Karpas-422 (cell line): ENCODE results near the gene SLC7A5. TPM values are rescaled to one million over a fixed set of nuclear protein-coding genes. Genes with fewer than 3 reads are reported as not detected.
A peak's percentile ranks its signal among the peaks of the same experiment; 100 is the strongest.
"Not testable (repeated sequence)": the region's sequence is repeated elsewhere in the genome, so short reads cannot be mapped to it uniquely, and the experiment has no call there.

ENCODE experiments used
- DNase-seq: peaks from one replicate; pipeline ENCODE4 v3.0.0-alpha.2; 2015
- H2AFZ ChIP-seq: fragments of 200-600 bp; sonication (generic); 2 replicates; pipeline ENCODE4 v1.6.1; 2014; ENCODE audit warnings: antibody characterized with exemption, low read length, mixed read lengths
- H3K27ac ChIP-seq: fragments of 200-600 bp; sonication (generic); 2 replicates; pipeline ENCODE4 v1.5.1; 2014; ENCODE audit warnings: mild to moderate bottlenecking, low read length, moderate library complexity
- H3K27me3 ChIP-seq: fragments of 200-600 bp; sonication (generic); 2 replicates; pipeline ENCODE4 v1.6.1; 2014; ENCODE audit warnings: low read length, mixed read lengths
- H3K36me3 ChIP-seq: fragments of 200-600 bp; sonication (generic); 2 replicates; pipeline ENCODE4 v1.6.1; 2014; ENCODE audit warnings: low read length, mixed read lengths; ENCODE audit not compliant: insufficient read depth
- H3K4me1 ChIP-seq: fragments of 200-600 bp; sonication (generic); 2 replicates; pipeline ENCODE4 v1.6.1; 2014; ENCODE audit warnings: mild to moderate bottlenecking, low read length, mixed read lengths
- H3K4me2 ChIP-seq: fragments of 200-600 bp; sonication (generic); 2 replicates; pipeline ENCODE4 v1.6.1; 2014; ENCODE audit warnings: low read length, low read depth, mild to moderate bottlenecking; ENCODE audit not compliant: poor library complexity, severe bottlenecking
- H3K4me3 ChIP-seq: fragments of 200-600 bp; sonication (generic); 2 replicates; pipeline ENCODE4 v1.5.1; 2014; ENCODE audit warnings: mild to moderate bottlenecking, antibody characterized with exemption, low read length, mixed read lengths
- H3K79me2 ChIP-seq: fragments of 200-600 bp; sonication (generic); 2 replicates; pipeline ENCODE4 v1.6.1; 2014; ENCODE audit warnings: mild to moderate bottlenecking, low read length, mixed read lengths
- H3K9ac ChIP-seq: fragments of 200-600 bp; sonication (generic); 2 replicates; pipeline ENCODE4 v1.6.0; 2014; ENCODE audit warnings: low read length
- H3K9me2 ChIP-seq: fragments of 200-600 bp; sonication (generic), shearing (Covaris generic); replicated peaks from 2 replicates; pipeline ENCODE4 v1.6.0; 2014; ENCODE audit warnings: mild to moderate bottlenecking, low read length, moderate library complexity; ENCODE audit not compliant: insufficient read depth
- H3K9me3 ChIP-seq: fragments of 300-700, 200-600 bp; sonication (generic); 2 replicates; pipeline ENCODE4 v1.6.1; 2014; ENCODE audit warnings: low read length, mixed read lengths
- H4K20me1 ChIP-seq: fragments of 200-600 bp; sonication (generic); 2 replicates; pipeline ENCODE4 v1.6.1; 2014; ENCODE audit warnings: mild to moderate bottlenecking, antibody characterized with exemption, low read length, low read depth; ENCODE audit not compliant: insufficient read depth
- total RNA-seq: library from RNA; depleted of rRNA; stranded (reverse); fragments of >200 nt; shearing (Covaris generic); gene quantifications from 2 replicates; pipeline ENCODE4 v1.2.3, GENCODE V29; 2014; ENCODE audit warnings: low replicate concordance

The SLC7A5 gene
- total RNA-seq, 1 experiment from 2014 or later: 163 TPM

DNA sequence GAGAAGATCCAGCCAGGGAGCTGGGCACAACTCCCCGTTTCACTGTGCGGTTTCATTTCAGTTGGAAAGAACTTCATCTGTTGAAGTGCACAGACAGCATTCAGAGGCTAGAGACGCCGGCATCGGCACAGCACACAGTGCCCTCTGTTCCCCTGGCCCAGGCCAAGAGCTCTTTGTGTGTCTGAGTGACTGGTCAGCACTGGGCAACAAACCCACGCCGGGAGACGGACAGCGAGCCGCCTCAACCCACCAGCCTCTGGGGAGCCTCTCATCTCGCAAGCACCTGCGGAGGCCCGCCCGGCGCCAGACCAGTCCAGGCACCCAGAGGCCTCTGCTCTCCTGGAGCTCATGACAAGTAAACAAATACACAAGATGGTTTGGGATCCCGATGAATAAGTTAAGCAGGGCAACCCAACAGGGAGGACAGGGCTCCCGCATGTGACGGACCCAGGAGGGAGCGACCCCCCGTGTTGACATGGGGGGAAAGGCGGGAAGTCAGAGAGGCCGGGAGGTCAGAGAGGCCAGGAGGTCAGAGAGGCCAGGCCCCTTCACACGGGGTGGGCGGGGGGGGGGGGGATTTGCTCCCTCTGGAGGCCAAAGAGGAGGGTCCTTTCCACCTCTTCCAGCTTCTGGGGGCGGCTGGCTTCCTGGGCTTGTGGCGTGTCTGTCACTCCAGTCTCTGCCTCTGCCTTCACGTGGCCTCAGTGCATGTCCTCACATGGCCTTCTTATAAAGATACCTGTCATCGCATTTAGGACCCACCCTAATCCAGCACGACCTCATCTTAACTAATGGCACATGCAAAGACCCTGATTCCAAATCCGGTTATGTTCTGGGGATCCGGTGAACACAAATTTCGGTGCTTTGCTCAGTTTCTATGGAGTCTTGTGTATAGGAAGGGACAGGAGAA lies 77.8 kb downstream of the SLC7A5 start:
- H3K4me2 ChIP-seq: no peak overlapping the region
- no peak overlapping the region for H2AFZ ChIP-seq
- H3K9me3 ChIP-seq: no peaks in the 10 kb centered on the region
- no peaks in the 10 kb centered on the region for H3K79me2 ChIP-seq
- no peaks in the 10 kb centered on the region for H3K27me3 ChIP-seq
- no peaks in the 10 kb centered on the region for H3K36me3 ChIP-seq
- no peaks in the 10 kb centered on the region for H3K9me2 ChIP-seq
- no peak for DNase-seq
- no peaks in the 10 kb centered on the region for H4K20me1 ChIP-seq
- H3K4me1 ChIP-seq: no peaks in the 10 kb centered on the region
- H3K27ac ChIP-seq: no peak overlapping the region
- H3K4me3 ChIP-seq: no peak overlapping the region
- no peak overlapping the region for H3K9ac ChIP-seq

DNA sequence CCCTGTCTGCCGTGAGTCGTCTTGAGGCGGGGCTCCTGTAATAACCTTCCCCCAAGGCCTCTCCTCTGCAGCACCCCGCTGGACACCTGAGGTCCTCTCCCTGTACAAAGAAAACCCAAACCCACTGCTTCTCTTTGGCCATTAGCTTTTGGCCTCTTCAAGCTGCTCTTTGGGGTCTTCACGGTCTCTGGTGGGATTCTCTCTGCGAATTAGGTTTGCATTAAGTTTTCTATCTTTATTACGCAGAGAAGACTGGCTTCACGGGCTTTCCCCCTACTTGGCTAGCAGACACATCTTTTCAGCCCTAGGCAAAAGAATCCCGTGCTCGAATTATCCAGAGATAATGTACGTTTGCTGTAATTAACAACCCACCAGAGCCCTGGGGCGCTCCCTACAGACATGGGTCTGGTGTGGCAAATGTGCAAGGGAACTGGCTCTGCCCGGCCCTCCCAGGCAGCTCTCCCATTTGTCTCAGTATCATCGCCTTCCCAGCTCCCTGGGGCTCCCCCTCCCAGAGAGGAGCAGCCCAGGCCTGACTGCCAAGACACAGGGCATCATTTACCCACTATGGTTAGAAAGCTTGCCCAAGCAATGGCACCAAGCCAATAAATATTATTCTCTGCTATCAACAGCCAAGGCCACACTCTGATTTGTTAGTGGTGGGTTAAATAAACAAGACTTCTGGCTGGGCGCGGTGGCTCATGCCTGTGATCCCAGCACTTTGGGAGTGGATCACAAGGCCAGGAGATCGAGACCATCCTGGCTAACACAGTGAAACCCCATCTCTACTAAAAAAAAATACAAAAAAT lies 78.8 kb downstream of the SLC7A5 start:
- Histone ChIP-seq H3K4me2 (no peak overlapping the region), H3K27ac (no peak overlapping the region), H3K9me3 (no peaks in the 10 kb centered on the region), H2AFZ (no peak overlapping the region), H3K79me2 (no peaks in the 10 kb centered on the region), H3K4me3 (no peak overlapping the region), H3K4me1 (no peaks in the 10 kb centered on the region), H3K27me3 (no peaks in the 10 kb centered on the region), H3K9ac (no peak overlapping the region), H3K36me3 (no peaks in the 10 kb centered on the region), H4K20me1 (no peaks in the 10 kb centered on the region), H3K9me2 (no peaks in the 10 kb centered on the region)
- DNase-seq: no peak

DNA sequence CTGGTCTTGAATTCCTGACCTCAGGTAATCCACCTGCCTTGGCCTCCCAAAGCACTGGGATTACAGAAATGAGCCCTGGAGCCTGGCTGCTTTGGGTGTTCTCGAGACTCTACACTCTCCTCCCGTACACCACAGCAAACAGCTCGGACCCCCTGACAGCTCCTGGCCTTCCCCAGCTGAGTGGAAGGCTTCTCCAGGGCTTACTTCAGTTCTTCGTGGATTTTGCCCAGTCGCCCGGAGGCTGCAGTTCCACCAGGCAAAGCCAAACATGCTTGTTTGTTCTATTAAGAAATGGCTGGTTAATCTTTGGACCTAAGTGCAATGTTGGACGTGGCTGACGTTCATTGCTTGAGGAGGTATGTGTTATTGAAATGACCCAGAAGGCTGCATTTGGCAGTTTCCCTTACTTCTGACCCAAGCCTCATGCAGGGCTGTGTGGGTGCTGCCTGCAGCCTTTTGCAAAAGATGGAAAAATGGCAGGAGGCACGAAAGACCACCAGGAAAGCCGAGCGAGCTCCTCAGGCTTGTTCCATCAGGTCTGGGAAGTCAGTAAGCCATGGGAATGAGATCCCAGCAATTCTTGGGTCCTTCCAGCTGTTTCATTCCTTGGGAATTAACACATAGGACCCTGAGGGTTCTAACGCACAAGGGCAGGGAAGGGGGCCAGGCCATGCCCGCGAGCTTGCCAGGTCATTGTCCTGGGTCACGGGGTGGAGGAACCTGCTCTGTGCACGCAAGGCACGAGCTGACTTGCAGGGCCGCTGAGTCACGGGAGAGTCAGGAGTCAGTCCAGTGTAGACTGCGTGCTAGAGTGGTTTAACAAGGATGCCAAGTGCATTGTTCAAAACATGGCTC lies 79.6 kb downstream of the SLC7A5 start:
- no peak for DNase-seq
- Histone ChIP-seq H3K36me3 (no peaks in the 10 kb centered on the region), H3K4me3 (no peak overlapping the region), H3K9ac (no peak overlapping the region), H3K4me1 (no peaks in the 10 kb centered on the region; the same call in 1 of the 2 replicates), H4K20me1 (no peaks in the 10 kb centered on the region), H3K9me3 (no peaks in the 10 kb centered on the region), H3K27ac (no peak overlapping the region), H3K79me2 (no peaks in the 10 kb centered on the region), H3K27me3 (no peaks in the 10 kb centered on the region), H3K9me2 (no peaks in the 10 kb centered on the region), H3K4me2 (no peak overlapping the region), H2AFZ (no peak overlapping the region)

DNA sequence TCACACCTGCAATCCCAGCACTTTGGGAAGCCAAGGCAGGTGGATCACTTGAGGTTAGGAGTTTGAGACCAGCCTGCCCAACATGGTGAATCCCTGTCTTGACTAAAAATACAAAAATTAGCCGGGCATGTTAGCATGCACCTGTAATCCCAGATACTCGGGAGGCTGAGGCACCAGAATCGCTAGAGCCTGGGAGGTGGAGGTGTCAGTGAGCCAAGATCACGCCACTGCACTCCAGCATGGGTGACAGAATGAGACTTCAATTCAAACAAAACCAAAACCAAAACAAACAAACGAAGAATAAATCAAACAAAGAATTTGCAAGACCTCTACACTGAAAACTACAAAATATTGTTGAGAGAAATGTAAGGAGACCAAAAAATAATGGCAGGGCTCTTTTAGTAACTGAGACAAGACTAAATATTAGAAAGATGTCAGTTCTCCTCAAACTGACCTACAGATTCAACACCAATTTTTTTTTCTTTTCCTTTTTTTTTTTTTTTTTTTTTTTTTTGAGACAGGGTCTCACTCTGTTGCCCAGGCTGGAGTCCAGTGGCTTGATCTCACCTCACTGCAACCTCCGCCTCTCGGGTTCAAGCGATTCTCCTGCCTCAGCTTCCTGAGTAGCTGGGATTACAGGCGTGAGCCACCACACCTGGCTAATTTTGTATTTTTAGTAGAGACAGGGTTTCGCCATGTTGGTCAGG lies 80.4 kb downstream of the SLC7A5 start:
- not testable (repeated sequence) for H3K9me3 ChIP-seq, H3K9me2 ChIP-seq, H3K4me3 ChIP-seq, H3K4me1 ChIP-seq, H3K36me3 ChIP-seq, H3K9ac ChIP-seq, H3K4me2 ChIP-seq, H3K79me2 ChIP-seq, H2AFZ ChIP-seq, DNase-seq, H4K20me1 ChIP-seq, H3K27ac ChIP-seq, H3K27me3 ChIP-seq

DNA sequence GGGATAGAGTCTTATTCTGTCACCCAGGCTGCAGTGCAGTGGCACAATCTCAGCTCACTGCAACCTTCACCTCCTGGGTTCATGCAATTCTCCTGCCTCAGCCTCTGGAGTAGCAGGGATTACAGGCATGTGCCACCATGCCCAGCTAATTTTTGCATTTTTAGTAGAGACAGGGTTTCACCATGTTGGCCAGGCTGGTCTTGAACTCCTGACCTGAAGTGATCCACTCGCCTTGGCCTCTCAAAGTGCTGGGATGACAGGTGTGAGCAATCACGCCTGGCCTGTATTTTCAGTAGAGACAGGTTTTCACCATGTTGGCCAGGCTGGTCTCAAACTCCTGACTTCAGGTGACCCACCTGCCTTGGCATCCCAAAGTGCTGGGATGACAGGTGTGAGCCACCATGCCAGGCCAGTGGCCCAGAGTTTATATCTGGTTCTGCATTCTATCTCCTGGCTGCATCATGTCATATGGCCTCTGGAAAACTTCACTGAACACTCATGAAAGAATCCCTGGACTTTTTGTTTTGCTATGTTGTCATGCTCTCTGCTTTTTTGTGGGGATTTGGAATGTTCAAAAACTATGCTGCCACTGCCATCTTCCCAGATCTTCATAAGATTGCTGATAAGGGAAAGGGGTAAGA lies 81.7 kb downstream of the SLC7A5 start:
- H3K79me2 ChIP-seq, H3K4me2 ChIP-seq, H3K36me3 ChIP-seq, H3K27me3 ChIP-seq, H3K4me3 ChIP-seq, DNase-seq, H3K9me3 ChIP-seq, H3K27ac ChIP-seq, H3K9me2 ChIP-seq, H3K4me1 ChIP-seq, H2AFZ ChIP-seq, H4K20me1 ChIP-seq, H3K9ac ChIP-seq: not testable (repeated sequence)

DNA sequence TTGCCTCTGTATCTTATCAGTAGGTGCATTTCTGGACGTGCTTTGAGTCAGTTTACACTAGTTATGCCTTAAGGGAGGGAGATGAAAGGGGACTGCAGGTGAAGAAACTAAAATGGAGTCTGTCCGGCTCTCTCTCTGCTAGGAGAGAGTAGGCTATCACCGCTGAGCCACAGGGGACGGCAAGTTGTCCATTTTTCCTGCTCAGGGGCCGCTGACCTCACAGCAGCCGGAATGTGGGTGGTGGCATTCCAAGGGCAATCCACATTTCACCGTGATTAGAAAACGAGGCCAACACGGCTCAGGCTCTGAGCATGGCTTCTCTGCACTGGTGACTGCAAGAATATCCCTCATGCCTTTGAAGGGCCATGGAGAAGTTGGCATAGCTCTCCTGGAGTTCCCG lies 84.5 kb downstream of the SLC7A5 start:
- Histone ChIP-seq H3K4me2 (no peak overlapping the region), H3K4me3 (no peak overlapping the region), H3K9me2 (no peaks in the 10 kb centered on the region), H3K27ac (no peak overlapping the region), H3K9me3 (no peaks in the 10 kb centered on the region), H3K36me3 (no peaks in the 10 kb centered on the region), H3K27me3 (no peaks in the 10 kb centered on the region), H2AFZ (no peak overlapping the region), H3K4me1 (peaks cover 34% of the 10 kb centered on the region), H3K9ac (no peak overlapping the region), H4K20me1 (no peaks in the 10 kb centered on the region), H3K79me2 (no peaks in the 10 kb centered on the region)
- no peak for DNase-seq

DNA sequence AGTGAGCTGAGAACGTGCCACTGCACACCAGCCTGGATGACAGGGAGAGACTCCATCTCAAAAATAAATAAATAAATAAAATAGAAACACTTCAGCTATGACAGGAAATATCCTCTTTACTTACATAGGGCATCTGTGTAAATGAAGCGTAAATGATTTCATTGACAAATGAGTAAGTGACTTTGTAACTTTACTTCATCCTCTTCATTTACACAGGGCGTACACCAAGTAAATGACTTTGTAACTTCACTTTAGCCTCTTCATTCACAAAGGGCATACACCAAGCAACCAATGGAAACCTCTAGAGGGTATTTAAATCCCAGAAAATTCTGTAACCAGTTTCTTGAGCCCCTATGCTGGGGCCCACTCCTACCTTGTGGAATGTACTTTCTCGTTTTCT lies 87.3 kb downstream of the SLC7A5 start:
- Histone ChIP-seq H3K9me2 (no peaks in the 10 kb centered on the region), H3K27me3 (no peaks in the 10 kb centered on the region), H3K79me2 (no peaks in the 10 kb centered on the region), H3K4me2 (peak overlapping the region; percentile 68), H3K4me1 (peaks cover 58% of the 10 kb centered on the region), H3K9me3 (no peaks in the 10 kb centered on the region), H2AFZ (no peak overlapping the region), H3K36me3 (no peaks in the 10 kb centered on the region), H4K20me1 (no peaks in the 10 kb centered on the region), H3K9ac (peak overlapping the region; percentile 73), H3K27ac (peak overlapping the region; percentile 98), H3K4me3 (peak overlapping the region; percentile 20; the same call in 1 of the 2 replicates)
- peak; percentile 72 for DNase-seq
